Osteocyte (in vitro differentiated cells): ENCODE measurements around the gene IFI16. TPM values are rescaled to one million over a fixed set of nuclear protein-coding genes. Genes with fewer than 3 reads are reported as not detected.
A peak's percentile ranks its signal among the peaks of the same experiment; 100 is the strongest.
"Not testable (repeated sequence)": the region's sequence is repeated elsewhere in the genome, so short reads cannot be mapped to it uniquely, and the experiment has no call there.

Source experiments
- DNase-seq: peaks from one replicate; pipeline ENCODE4 v3.0.0; 2021; ENCODE audit warnings: mixed read lengths; ENCODE audit not compliant: unreplicated experiment; ENCODE audit errors: extremely low spot score
- H3K27ac Mint-ChIP-seq: one replicate; pipeline ENCODE4 v1.8.0; 2021; ENCODE audit warnings: mild to moderate bottlenecking, mixed read lengths; ENCODE audit not compliant: unreplicated experiment
- H3K27me3 Mint-ChIP-seq: one replicate; pipeline ENCODE4 v1.8.0; 2021; ENCODE audit warnings: mixed read lengths; ENCODE audit not compliant: unreplicated experiment
- H3K36me3 Mint-ChIP-seq: one replicate; pipeline ENCODE4 v1.8.0; 2021; ENCODE audit warnings: mixed read lengths; ENCODE audit not compliant: unreplicated experiment
- H3K4me1 Mint-ChIP-seq: one replicate; pipeline ENCODE4 v1.8.0; 2021; ENCODE audit warnings: mixed read lengths; ENCODE audit not compliant: unreplicated experiment
- H3K4me3 Mint-ChIP-seq: one replicate; pipeline ENCODE4 v1.8.0; 2021; ENCODE audit warnings: mild to moderate bottlenecking, moderate library complexity, mixed read lengths; ENCODE audit not compliant: unreplicated experiment
- H3K9me3 Mint-ChIP-seq: one replicate; pipeline ENCODE4 v1.8.0; 2021; ENCODE audit warnings: mixed read lengths; ENCODE audit not compliant: unreplicated experiment
- CTCF ChIP-seq: fragments of 200-600 bp; sonication (generic); IDR thresholded peaks from 2 replicates; pipeline ENCODE4 v1.5.0; 2021; ENCODE audit warnings: antibody characterized with exemption, mild to moderate bottlenecking, moderate library complexity
- total RNA-seq: library from RNA; stranded (reverse); gene quantifications from 2 replicates; pipeline ENCODE4 v1.2.1, GENCODE V29; 2021

IFI16 gene
- total RNA-seq, 1 donor from 2014 or later = 62.4 TPM

GRCh38 chr1:159010391-159010790, 684 bp downstream of the IFI16 start:
- no peaks in the 10 kb centered on the region for H3K9me3 Mint-ChIP-seq
- peaks cover 19% of the 10 kb centered on the region for H3K36me3 Mint-ChIP-seq
- peak overlapping the region; percentile 95 for H3K27ac Mint-ChIP-seq
- no peak for DNase-seq
- peak overlapping the region; percentile 83 for H3K4me3 Mint-ChIP-seq
- H3K4me1 Mint-ChIP-seq = peaks cover 48% of the 10 kb centered on the region
- H3K27me3 Mint-ChIP-seq = no peaks in the 10 kb centered on the region
- TF ChIP-seq CTCF = no peak

DNA sequence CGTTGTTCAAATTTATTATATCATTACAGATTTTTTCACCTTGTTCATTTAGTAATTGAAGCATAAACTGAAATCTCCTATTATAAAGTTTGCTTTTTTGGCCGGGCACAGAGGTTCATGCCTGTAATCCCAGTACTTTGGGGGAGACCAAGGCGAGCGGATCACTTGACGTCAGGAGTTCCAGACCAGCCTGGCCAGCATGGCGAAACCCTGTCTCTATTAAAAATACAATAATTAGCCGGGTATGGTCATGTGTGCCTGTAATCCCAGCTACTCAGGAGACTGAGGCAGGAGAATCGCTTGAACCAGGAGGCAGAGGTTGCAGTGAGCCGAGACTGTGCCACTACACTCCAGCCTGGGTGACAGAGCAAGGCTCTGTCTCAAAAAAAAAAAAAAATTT, 1.3 kb downstream of the IFI16 start:
- Mint-ChIP-seq H3K27ac (peak overlapping the region; percentile 95), H3K4me3 (peak overlapping the region; percentile 83), H3K36me3 (peaks cover 25% of the 10 kb centered on the region), H3K4me1 (peaks cover 52% of the 10 kb centered on the region)
- DNase-seq, H3K9me3 Mint-ChIP-seq, H3K27me3 Mint-ChIP-seq: not testable (repeated sequence)

DNA sequence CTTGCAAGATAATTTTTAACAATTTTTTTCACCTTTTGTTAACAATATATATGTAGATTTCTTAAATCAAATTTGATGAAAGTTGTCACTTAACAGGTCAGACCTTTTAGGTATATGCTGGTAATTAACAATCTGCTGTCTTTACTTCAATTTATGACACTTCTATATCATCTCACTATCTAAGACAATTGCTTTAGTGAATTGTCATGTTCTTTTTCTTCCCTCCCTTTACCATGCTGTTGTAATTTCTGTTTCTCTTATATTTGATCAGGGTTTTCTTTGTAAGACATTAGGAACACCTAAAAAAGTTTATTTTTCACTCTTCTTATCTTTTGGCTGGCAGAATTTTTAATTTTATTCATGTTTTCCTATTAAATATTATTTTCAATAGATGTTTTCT, 2.0 kb downstream of the IFI16 start:
- Mint-ChIP-seq H3K4me1 (peaks cover 52% of the 10 kb centered on the region), H3K27ac (no peak overlapping the region), H3K9me3 (no peaks in the 10 kb centered on the region), H3K4me3 (peak overlapping the region; percentile 66), H3K36me3 (peaks cover 32% of the 10 kb centered on the region), H3K27me3 (no peaks in the 10 kb centered on the region)
- TF ChIP-seq CTCF = no peak
- DNase-seq = no peak

GRCh38 chr1:159012495-159012894, 2.8 kb downstream of the IFI16 start:
- no peak for DNase-seq
- Mint-ChIP-seq H3K36me3 (peaks cover 34% of the 10 kb centered on the region), H3K4me3 (peak overlapping the region; percentile 48), H3K27ac (no peak overlapping the region), H3K27me3 (no peaks in the 10 kb centered on the region), H3K4me1 (peaks cover 52% of the 10 kb centered on the region), H3K9me3 (no peaks in the 10 kb centered on the region)
- TF ChIP-seq CTCF = no peak

DNA sequence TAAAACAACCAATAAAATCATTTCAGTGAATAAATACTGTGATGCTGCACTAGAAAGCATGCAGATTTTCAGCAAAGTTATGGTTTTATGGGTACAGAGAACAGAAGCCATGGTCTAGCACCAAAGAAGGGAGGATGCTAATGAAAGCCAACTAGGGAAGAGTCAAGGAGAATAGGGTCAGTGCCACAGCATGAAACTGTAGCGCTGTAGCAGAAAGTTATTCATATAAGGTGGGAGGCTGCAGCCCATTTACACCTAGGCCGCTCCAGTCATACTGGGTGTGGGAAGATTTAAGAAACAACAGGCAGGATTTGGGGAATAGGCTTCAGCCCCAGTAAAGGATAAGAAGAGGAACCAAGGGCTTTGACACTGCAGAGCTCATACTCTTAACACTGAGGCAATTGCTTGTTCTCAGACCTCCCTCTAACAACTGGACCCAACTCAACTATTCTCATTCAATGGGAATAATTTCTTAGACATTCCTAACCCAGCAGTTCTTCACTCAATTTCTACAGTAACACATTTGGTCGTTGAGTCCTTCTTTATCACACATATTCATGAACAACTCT, 4.4 kb downstream of the IFI16 start:
- no peak for DNase-seq
- peaks cover 41% of the 10 kb centered on the region for H3K36me3 Mint-ChIP-seq
- no peak overlapping the region for H3K27ac Mint-ChIP-seq
- H3K9me3 Mint-ChIP-seq = no peaks in the 10 kb centered on the region
- peaks cover 49% of the 10 kb centered on the region for H3K4me1 Mint-ChIP-seq
- no peak for TF ChIP-seq CTCF
- H3K4me3 Mint-ChIP-seq = no peak overlapping the region
- H3K27me3 Mint-ChIP-seq = no peaks in the 10 kb centered on the region

- H3K36me3 Mint-ChIP-seq = peaks cover 44% of the 10 kb centered on the region
- no peaks in the 10 kb centered on the region for H3K9me3 Mint-ChIP-seq
- no peak for DNase-seq
- H3K4me1 Mint-ChIP-seq = peaks cover 42% of the 10 kb centered on the region
- TF ChIP-seq CTCF = no peak
- H3K27ac Mint-ChIP-seq = no peak overlapping the region
- no peak overlapping the region for H3K4me3 Mint-ChIP-seq
- no peaks in the 10 kb centered on the region for H3K27me3 Mint-ChIP-seq
Measured at GRCh38 chr1:159014851-159015250, 5.1 kb downstream of the IFI16 start.
